ENCODE results near the gene ZNF593OS. TPM values are rescaled to one million over a fixed set of nuclear protein-coding genes. Genes with fewer than 3 reads are reported as not detected.

ZNF593OS gene
- total and polyA plus RNA-seq, 7 donors = 0.16 to 4.2 (median 1.6) TPM

- intact Hi-C loops (cut with DNase I) = loop anchor here (5.0 to 10.0 kb wide), 3 partner anchors 156 to 272 kb away; no protein-coding TSS in a partner anchor
- DNase-seq (no peak), ATAC-seq (no peak)
- Histone ChIP-seq H3K27me3 (ENCODE audit: insufficient read depth in 3 of 3, low read length in 2 of 3) (no peaks in the 10 kb centered on the region), H3K4me1 (peaks cover 19% of the 10 kb centered on the region), H3K9me3 (no peaks in the 10 kb centered on the region), H3K27ac (no peak overlapping the region), H3K4me3 (no peak overlapping the region), H3K36me3 (ENCODE audit: insufficient read depth in 1 of 2, low read depth in 1 of 2) (no peaks in the 10 kb centered on the region)
- WGBS, 3 donors = 71 to 85% (median 84%) methylated on average over 4 of the region's 4 CpGs
- TF ChIP-seq CTCF (IDR thresholded peaks at IDR 0.05) = no peak
Measured at GRCh38 chr1:26166719-26167281, 4.8 kb downstream of the ZNF593OS start.

DNA sequence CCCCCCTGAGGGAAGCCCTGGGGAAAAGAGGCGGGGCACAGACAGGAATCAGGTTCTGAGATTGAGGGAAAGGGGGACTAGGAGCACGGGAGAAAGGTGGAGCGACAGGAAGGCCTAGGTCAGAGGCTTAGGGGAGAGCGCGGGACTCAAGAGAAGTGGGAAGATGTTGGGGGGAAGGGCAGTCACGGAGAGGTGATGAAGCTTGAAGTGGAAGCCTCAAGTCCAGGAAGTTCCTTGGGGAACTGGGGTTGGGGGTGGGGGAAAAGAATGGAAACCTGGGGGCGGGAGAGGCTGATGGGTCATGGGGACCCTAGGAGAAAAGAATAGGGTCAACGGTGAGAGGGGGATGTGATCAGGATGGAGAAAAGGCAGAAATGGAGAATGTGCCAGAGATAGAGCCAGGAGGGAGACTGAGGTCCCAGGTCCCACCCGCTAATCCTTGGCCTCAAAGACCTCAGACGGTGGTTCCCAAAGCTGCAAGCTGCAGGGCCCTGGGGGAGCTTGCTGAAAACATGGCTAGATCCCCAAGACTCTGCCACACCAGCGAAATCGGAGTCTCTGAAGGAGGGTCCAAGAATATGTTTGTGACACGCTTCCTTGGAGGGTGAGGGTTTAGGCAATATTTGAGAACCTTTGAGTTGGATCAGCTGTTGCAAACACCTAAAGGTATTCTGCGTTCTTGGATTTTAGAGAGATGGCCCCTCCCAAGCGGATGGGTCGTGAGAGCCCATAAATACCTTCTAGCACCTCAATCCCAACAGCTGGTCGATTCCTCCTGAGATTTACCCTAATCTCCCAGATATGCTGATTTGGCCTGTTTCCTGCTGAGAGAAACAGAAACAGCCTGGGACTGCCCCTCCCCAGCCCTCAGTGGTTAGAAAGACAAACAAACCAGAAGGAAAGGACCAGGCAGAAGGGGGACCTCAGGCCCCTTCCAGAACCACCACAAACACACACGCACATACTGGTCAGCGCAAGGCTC lies 6.5 kb downstream of the ZNF593OS start:
- H3K4me1 ChIP-seq = peaks cover 13% of the 10 kb centered on the region
- DNase-seq (no peak), ATAC-seq (no peak)
- H3K27ac ChIP-seq = peak overlapping the region; percentile 71
- intact Hi-C loops (cut with DNase I) = loop anchor here (5.0 to 10.0 kb wide), 5 partner anchors 58 to 270 kb away; no protein-coding TSS in a partner anchor
- no peaks in the 10 kb centered on the region for H3K27me3 ChIP-seq (ENCODE audit: insufficient read depth in 3 of 3, low read length in 2 of 3)
- H3K9me3 ChIP-seq = no peaks in the 10 kb centered on the region
- H3K36me3 ChIP-seq (ENCODE audit: insufficient read depth in 1 of 2, low read depth in 1 of 2) = no peaks in the 10 kb centered on the region
- 71 to 77% (median 73%) methylated on average over 19 of the region's 19 CpGs for WGBS, 3 donors
- H3K4me3 ChIP-seq = peak overlapping the region; percentile 66
- no peak for TF ChIP-seq CTCF (IDR thresholded peaks at IDR 0.05)

DNA sequence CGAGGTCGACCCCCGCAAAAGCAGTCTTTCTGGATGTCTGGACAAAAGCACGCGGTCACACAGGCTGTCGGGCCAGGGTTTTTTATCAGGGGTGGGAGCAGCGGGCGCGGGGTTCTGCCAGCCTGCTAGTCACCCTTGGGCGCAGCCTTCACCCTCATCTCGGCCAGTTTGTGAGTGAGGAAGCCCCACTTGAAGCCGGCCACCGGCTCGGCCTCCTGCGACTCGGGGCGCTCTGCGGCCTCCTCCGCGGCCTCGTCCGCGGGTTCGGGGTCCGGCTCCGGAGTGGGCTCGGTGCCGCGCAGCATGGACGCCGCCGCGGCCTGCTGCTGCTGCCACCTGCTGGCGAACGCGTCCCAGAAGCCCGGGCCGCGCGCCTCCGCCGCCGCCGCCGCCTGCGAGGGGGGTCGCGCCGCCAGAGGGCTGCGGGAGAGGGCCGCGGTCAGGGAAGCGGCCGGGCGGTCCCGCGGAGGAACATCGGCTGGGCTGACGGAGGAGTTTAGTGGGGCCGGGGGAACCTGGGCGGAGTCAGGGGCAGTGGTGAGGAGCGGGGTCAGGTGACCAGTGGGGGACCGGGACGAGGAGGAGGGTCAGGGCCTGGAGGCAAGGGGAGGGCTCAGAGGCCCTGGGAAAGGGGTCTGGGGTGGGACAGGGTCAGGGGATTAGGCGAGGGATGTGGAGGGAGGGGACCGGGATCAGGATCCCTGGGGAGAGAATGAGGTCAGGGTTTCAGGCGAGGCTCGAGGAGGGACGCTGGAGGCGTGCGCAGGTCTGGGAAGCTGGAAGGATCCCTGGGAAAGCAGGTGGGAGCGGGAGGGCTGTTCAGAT lies 7.4 kb downstream of the ZNF593OS start:
- TF ChIP-seq CTCF (IDR thresholded peaks at IDR 0.05) = peak; percentile 79
- H3K36me3 ChIP-seq (ENCODE audit: insufficient read depth in 1 of 2, low read depth in 1 of 2) = no peaks in the 10 kb centered on the region
- H3K27me3 ChIP-seq (ENCODE audit: insufficient read depth in 3 of 3, low read length in 2 of 3) = no peaks in the 10 kb centered on the region
- ATAC-seq (peak; percentile 46 to 64 (median 56)), DNase-seq (peak; percentile 45 to 75)
- H3K9me3 ChIP-seq = no peaks in the 10 kb centered on the region
- 10 to 11% (median 10%) methylated on average over 57 to 72 of the region's 72 CpGs for WGBS, 3 donors
- intact Hi-C loops (cut with DNase I) = loop anchor here (5.0 to 10.0 kb wide), 4 partner anchors 57 to 269 kb away; no protein-coding TSS in a partner anchor
- peak overlapping the region; percentile 71 for H3K27ac ChIP-seq
- peaks cover 13% of the 10 kb centered on the region for H3K4me1 ChIP-seq
- H3K4me3 ChIP-seq = peak overlapping the region; percentile 66

- H3K9me3 ChIP-seq = no peaks in the 10 kb centered on the region
- peaks cover 13% of the 10 kb centered on the region for H3K4me1 ChIP-seq
- no peak for TF ChIP-seq CTCF (IDR thresholded peaks at IDR 0.05)
- intact Hi-C loops (cut with DNase I) = loop anchor here (5.0 to 10.0 kb wide), 4 partner anchors 56 to 269 kb away; no protein-coding TSS in a partner anchor
- peak overlapping the region; percentile 71 for H3K27ac ChIP-seq
- ATAC-seq (no peak), DNase-seq (no peak)
- H3K36me3 ChIP-seq (ENCODE audit: insufficient read depth in 1 of 2, low read depth in 1 of 2) = no peaks in the 10 kb centered on the region
- H3K4me3 ChIP-seq = peak overlapping the region; percentile 66
- 73 to 75% (median 74%) methylated on average over 9 of the region's 9 CpGs for WGBS, 3 donors
- H3K27me3 ChIP-seq (ENCODE audit: insufficient read depth in 3 of 3, low read length in 2 of 3) = no peaks in the 10 kb centered on the region
Measured at GRCh38 chr1:26163684-26164035, 8.0 kb downstream of the ZNF593OS start.
